Measurements from ENCODE around the gene IRAK4. TPM values are rescaled to one million over a fixed set of nuclear protein-coding genes. Genes with fewer than 3 reads are reported as not detected.
A peak's percentile ranks its signal among the peaks of the same experiment; 100 is the strongest.

Gene IRAK4
- polyA plus RNA-seq (2013) = 4.2 and 5.1 TPM in 2 replicates

- Histone ChIP-seq H4K12ac (ENCODE audit: low read depth, low read length) (peak within 1 kb of the TSS; percentile 74), H3K9me3 (ENCODE audit: insufficient read depth, low read depth, low read length) (no peaks in the 10 kb centered on the region), H2BK12ac (ENCODE audit: low read length) (no peak within 1 kb of the TSS), H4K91ac (ENCODE audit: low read depth, low read length) (peak within 1 kb of the TSS; percentile 64), H3K23ac (ENCODE audit: low read length) (no peak within 1 kb of the TSS), H3K36me3 (ENCODE audit: control insufficient read depth in 1 of 2, insufficient read depth in 2 of 2, low read length in 2 of 2) (no peaks in the 10 kb centered on the region), H2BK5ac (ENCODE audit: low read depth, low read length, poor library complexity) (peak within 1 kb of the TSS; percentile 50), H2AK5ac (ENCODE audit: low read length) (no peak within 1 kb of the TSS), H3K4ac (ENCODE audit: low read depth, low read length) (peak within 1 kb of the TSS; percentile 4), H3K14ac (ENCODE audit: low read length) (peak within 1 kb of the TSS; percentile 82), H3K18ac (ENCODE audit: low read length) (peak within 1 kb of the TSS; percentile 64), H2BK120ac (ENCODE audit: insufficient read depth, low read length, poor library complexity) (peak within 1 kb of the TSS; percentile 77), H3K79me2 (ENCODE audit: control insufficient read depth, insufficient read depth, low read length, poor library complexity) (peaks cover 3% of the 10 kb centered on the region), H3K4me2 (ENCODE audit: low read length) (peak within 1 kb of the TSS; percentile 67), H3K4me3 (ENCODE audit: low read depth, low read length) (peak within 1 kb of the TSS; percentile 83), H3K27me3 (ENCODE audit: insufficient read depth, low read length) (no peaks in the 10 kb centered on the region), H3K4me1 (ENCODE audit: control insufficient read depth in 1 of 2, insufficient read depth in 2 of 2, low read length in 2 of 2) (peaks cover 0 to 2% of the 10 kb centered on the region in 2 experiments), H4K8ac (ENCODE audit: low read depth, low read length) (peak within 1 kb of the TSS; percentile 32), H3K27ac (ENCODE audit: low read depth, low read length) (peak within 1 kb of the TSS; percentile 68), H3K79me1 (ENCODE audit: low read length) (peaks cover 8% of the 10 kb centered on the region), H2AFZ (ENCODE audit: insufficient read depth, low read length, poor library complexity) (peak within 1 kb of the TSS; percentile 87), H3K9ac (ENCODE audit: low read length) (peak within 1 kb of the TSS; percentile 53)
- WGBS (ENCODE audit: extremely low coverage, insufficient coverage, insufficient read length) = no CpG with 5 or more reads among the region's 54 CpGs
- peak; percentile 98 to 99 for DNase-seq
Measured at GRCh38 chr12:43758728-43759563, at the start of gene IRAK4, which contains the start of gene PUS7L. TSS of gene IRAK4 (plus strand) at chr12:43758951. CDS start at chr12:43768112, 9,161 bp downstream. TSS of gene PUS7L (minus strand) at chr12:43758790. CDS start at chr12:43755245, 3,545 bp downstream.

GRCh38 chr12:43711348-43711747 is 47.4 kb upstream of the IRAK4 start:
- Histone ChIP-seq H2BK120ac (ENCODE audit: insufficient read depth, low read length, poor library complexity) (no peak overlapping the region), H4K8ac (ENCODE audit: low read depth, low read length) (no peak overlapping the region), H3K14ac (ENCODE audit: low read length) (no peak overlapping the region), H2AK5ac (ENCODE audit: low read length) (no peak overlapping the region), H3K27ac (ENCODE audit: low read depth, low read length) (no peak overlapping the region), H3K4ac (ENCODE audit: low read depth, low read length) (no peak overlapping the region), H2AFZ (ENCODE audit: insufficient read depth, low read length, poor library complexity) (no peak overlapping the region), H3K4me2 (ENCODE audit: low read length) (no peak overlapping the region), H3K36me3 (ENCODE audit: control insufficient read depth in 1 of 2, insufficient read depth in 2 of 2, low read length in 2 of 2) (no peaks in the 10 kb centered on the region), H2BK5ac (ENCODE audit: low read depth, low read length, poor library complexity) (no peak overlapping the region), H2BK12ac (ENCODE audit: low read length) (no peak overlapping the region), H3K9me3 (ENCODE audit: insufficient read depth, low read depth, low read length) (peaks cover 1% of the 10 kb centered on the region), H4K12ac (ENCODE audit: low read depth, low read length) (no peak overlapping the region), H3K9ac (ENCODE audit: low read length) (no peak overlapping the region), H3K79me1 (ENCODE audit: low read length) (no peaks in the 10 kb centered on the region), H4K91ac (ENCODE audit: low read depth, low read length) (no peak overlapping the region), H3K4me3 (ENCODE audit: low read depth, low read length) (no peak overlapping the region), H3K79me2 (ENCODE audit: control insufficient read depth, insufficient read depth, low read length, poor library complexity) (no peaks in the 10 kb centered on the region), H3K27me3 (ENCODE audit: insufficient read depth, low read length) (no peaks in the 10 kb centered on the region), H3K4me1 (ENCODE audit: control insufficient read depth in 1 of 2, insufficient read depth in 2 of 2, low read length in 2 of 2) (no peaks in the 10 kb centered on the region), H3K18ac (ENCODE audit: low read length) (no peak overlapping the region), H3K23ac (ENCODE audit: low read length) (no peak overlapping the region)
- DNase-seq = peak; percentile 56 to 70
- WGBS (ENCODE audit: extremely low coverage, insufficient coverage, insufficient read length) = no CpG with 5 or more reads among the region's 2 CpGs

- Histone ChIP-seq H4K91ac (ENCODE audit: low read depth, low read length) (no peak overlapping the region), H2BK5ac (ENCODE audit: low read depth, low read length, poor library complexity) (no peak overlapping the region), H3K36me3 (ENCODE audit: control insufficient read depth in 1 of 2, insufficient read depth in 2 of 2, low read length in 2 of 2) (no peaks in the 10 kb centered on the region), H3K14ac (ENCODE audit: low read length) (no peak overlapping the region), H2AK5ac (ENCODE audit: low read length) (no peak overlapping the region), H3K79me2 (ENCODE audit: control insufficient read depth, insufficient read depth, low read length, poor library complexity) (no peaks in the 10 kb centered on the region), H4K12ac (ENCODE audit: low read depth, low read length) (no peak overlapping the region), H3K23ac (ENCODE audit: low read length) (no peak overlapping the region), H2AFZ (ENCODE audit: insufficient read depth, low read length, poor library complexity) (no peak overlapping the region), H3K27me3 (ENCODE audit: insufficient read depth, low read length) (no peaks in the 10 kb centered on the region), H3K4ac (ENCODE audit: low read depth, low read length) (no peak overlapping the region), H3K4me3 (ENCODE audit: low read depth, low read length) (no peak overlapping the region), H3K9me3 (ENCODE audit: insufficient read depth, low read depth, low read length) (no peaks in the 10 kb centered on the region), H2BK12ac (ENCODE audit: low read length) (no peak overlapping the region), H3K9ac (ENCODE audit: low read length) (no peak overlapping the region), H3K4me2 (ENCODE audit: low read length) (no peak overlapping the region), H3K4me1 (ENCODE audit: control insufficient read depth in 1 of 2, insufficient read depth in 2 of 2, low read length in 2 of 2) (no peaks in the 10 kb centered on the region), H4K8ac (ENCODE audit: low read depth, low read length) (no peak overlapping the region), H3K18ac (ENCODE audit: low read length) (no peak overlapping the region), H2BK120ac (ENCODE audit: insufficient read depth, low read length, poor library complexity) (no peak overlapping the region), H3K79me1 (ENCODE audit: low read length) (no peaks in the 10 kb centered on the region), H3K27ac (ENCODE audit: low read depth, low read length) (no peak overlapping the region)
- DNase-seq = no peak
Measured at GRCh38 chr12:43722621-43723020, 36.1 kb upstream of the IRAK4 start.

DNA sequence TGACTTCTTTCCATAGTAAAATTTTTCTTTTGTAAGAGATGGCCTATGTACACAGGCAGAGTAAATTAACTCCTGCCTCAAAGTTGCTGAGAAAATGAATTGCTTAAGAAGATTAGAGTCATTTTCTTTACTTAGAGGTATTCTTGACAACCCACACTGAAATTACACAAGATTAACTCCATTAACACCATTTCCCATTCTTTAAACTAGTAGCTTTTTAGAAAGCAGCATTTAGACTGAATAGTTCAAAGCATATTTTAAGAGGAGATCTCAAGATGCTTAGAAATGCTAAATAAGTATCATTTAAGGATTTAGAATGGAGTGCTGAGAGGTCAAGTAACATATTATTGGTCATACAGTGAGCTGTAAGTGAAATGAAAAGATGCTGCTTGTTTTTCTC is 35.6 kb upstream of the IRAK4 start:
- Histone ChIP-seq H3K9ac (ENCODE audit: low read length) (no peak overlapping the region), H4K91ac (ENCODE audit: low read depth, low read length) (no peak overlapping the region), H3K4ac (ENCODE audit: low read depth, low read length) (no peak overlapping the region), H3K4me2 (ENCODE audit: low read length) (no peak overlapping the region), H3K18ac (ENCODE audit: low read length) (no peak overlapping the region), H3K27ac (ENCODE audit: low read depth, low read length) (no peak overlapping the region), H3K79me2 (ENCODE audit: control insufficient read depth, insufficient read depth, low read length, poor library complexity) (no peaks in the 10 kb centered on the region), H2AK5ac (ENCODE audit: low read length) (no peak overlapping the region), H3K36me3 (ENCODE audit: control insufficient read depth in 1 of 2, insufficient read depth in 2 of 2, low read length in 2 of 2) (no peaks in the 10 kb centered on the region), H2BK12ac (ENCODE audit: low read length) (no peak overlapping the region), H2AFZ (ENCODE audit: insufficient read depth, low read length, poor library complexity) (no peak overlapping the region), H3K9me3 (ENCODE audit: insufficient read depth, low read depth, low read length) (no peaks in the 10 kb centered on the region), H2BK120ac (ENCODE audit: insufficient read depth, low read length, poor library complexity) (no peak overlapping the region), H3K14ac (ENCODE audit: low read length) (no peak overlapping the region), H4K8ac (ENCODE audit: low read depth, low read length) (no peak overlapping the region), H3K23ac (ENCODE audit: low read length) (no peak overlapping the region), H3K27me3 (ENCODE audit: insufficient read depth, low read length) (no peaks in the 10 kb centered on the region), H3K79me1 (ENCODE audit: low read length) (no peaks in the 10 kb centered on the region), H2BK5ac (ENCODE audit: low read depth, low read length, poor library complexity) (no peak overlapping the region), H4K12ac (ENCODE audit: low read depth, low read length) (no peak overlapping the region), H3K4me1 (ENCODE audit: control insufficient read depth in 1 of 2, insufficient read depth in 2 of 2, low read length in 2 of 2) (no peaks in the 10 kb centered on the region), H3K4me3 (ENCODE audit: low read depth, low read length) (no peak overlapping the region)
- DNase-seq = no peak
